ENCODE data around the gene HNRNPUL1.

- TF ChIP-seq CTCF (IDR thresholded peaks at IDR 0.05) (no peak), EP300 (IDR thresholded peaks at IDR 0.05) (no peak)
Measured at GRCh38 chr19:41351339-41352245, 87.4 kb downstream of the HNRNPUL1 start.
